GM04503 (cell line): ENCODE measurements around the gene SMC4.
"Not testable (repeated sequence)": the region's sequence is repeated elsewhere in the genome, so short reads cannot be mapped to it uniquely, and the experiment has no call there.

Experiments
- DNase-seq: peaks from one replicate; pipeline ENCODE4 v3.0.0-alpha.2; 2012; ENCODE audit warnings: low read depth

Gene SMC4

GRCh38 chr3:160446522-160447056 lies 47.1 kb downstream of the SMC4 start:
- DNase-seq: no peak

GRCh38 chr3:160447544-160447943 lies 48.1 kb downstream of the SMC4 start:
- DNase-seq: no peak

- no peak for DNase-seq
Measured at GRCh38 chr3:160448845-160449635, 49.6 kb downstream of the SMC4 start.

GRCh38 chr3:160449636-160450598 lies 50.5 kb downstream of the SMC4 start, which contains the start of gene TRIM59:
TRIM59 (minus strand) TSS chr3:160449786; CDS start chr3:160439183, 10,603 bp downstream.
- peak; percentile 78 for DNase-seq

- DNase-seq: peak; percentile 85
Measured at GRCh38 chr3:160450846-160451245, 51.4 kb downstream of the SMC4 start.

- no peak for DNase-seq
Measured at GRCh38 chr3:160451602-160452001, 52.2 kb downstream of the SMC4 start.

GRCh38 chr3:160452251-160452650 lies 52.8 kb downstream of the SMC4 start:
- DNase-seq: not testable (repeated sequence)

GRCh38 chr3:160454995-160455394 lies 55.5 kb downstream of the SMC4 start:
- DNase-seq: no peak

- DNase-seq: no peak
Measured at GRCh38 chr3:160455846-160456245, 56.4 kb downstream of the SMC4 start.

GRCh38 chr3:160458151-160458550 lies 58.7 kb downstream of the SMC4 start:
- no peak for DNase-seq

- no peak for DNase-seq
Measured at GRCh38 chr3:160459450-160459970, 60.1 kb downstream of the SMC4 start.

GRCh38 chr3:160460033-160460432 lies 60.6 kb downstream of the SMC4 start:
- DNase-seq: no peak

GRCh38 chr3:160464321-160464720 lies 64.9 kb downstream of the SMC4 start:
- no peak for DNase-seq

GRCh38 chr3:160464971-160465370 lies 65.5 kb downstream of the SMC4 start:
- DNase-seq: no peak

GRCh38 chr3:160470181-160470580 lies 70.7 kb downstream of the SMC4 start:
- no peak for DNase-seq

GRCh38 chr3:160471892-160472291 lies 72.4 kb downstream of the SMC4 start:
- no peak for DNase-seq

- no peak for DNase-seq
Measured at GRCh38 chr3:160472344-160472743, 72.9 kb downstream of the SMC4 start.

GRCh38 chr3:160473221-160473620 lies 73.8 kb downstream of the SMC4 start:
- peak; percentile 86 for DNase-seq

GRCh38 chr3:160473978-160474377 lies 74.5 kb downstream of the SMC4 start:
- peak; percentile 88 for DNase-seq

GRCh38 chr3:160474416-160474838 lies 75.0 kb downstream of the SMC4 start:
- DNase-seq: no peak

GRCh38 chr3:160475153-160475552 lies 75.7 kb downstream of the SMC4 start:
- no peak for DNase-seq

- no peak for DNase-seq
Measured at GRCh38 chr3:160475884-160476283, 76.4 kb downstream of the SMC4 start.
